ENCODE results near the gene BSND. TPM values are rescaled to one million over a fixed set of nuclear protein-coding genes. Genes with fewer than 3 reads are reported as not detected.

BSND gene
- total RNA-seq, 1 donor from 2014 or later = not detected

DNA sequence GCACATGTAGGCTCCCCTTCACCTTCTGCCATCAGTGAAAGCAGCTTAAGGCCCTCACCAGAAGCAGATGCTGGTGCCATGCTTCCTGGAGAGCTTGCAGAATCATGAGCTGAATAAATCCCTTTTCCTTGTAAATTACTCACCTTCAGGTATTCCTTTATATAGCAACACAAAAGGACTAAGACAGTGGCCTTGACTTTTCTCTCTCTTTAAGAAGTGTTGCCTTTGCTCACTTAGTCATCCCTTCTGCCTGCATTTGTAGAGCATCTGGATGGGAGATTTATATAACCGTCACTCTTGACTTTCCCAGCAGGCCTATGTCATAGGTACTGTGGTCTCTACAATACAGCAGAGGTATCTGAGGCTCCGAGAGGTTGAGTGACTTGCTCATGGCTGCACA lies 44.3 kb downstream of the BSND start:
- Histone ChIP-seq H3K27me3 (ENCODE audit: control insufficient read depth in 3 of 3, insufficient read depth in 3 of 3, low read length in 3 of 3) (peaks cover 33 to 39% (median 34%) of the 10 kb centered on the region in 3 donors), H3K4me3 (ENCODE audit: low read length in 3 of 3) (no peak overlapping the region), H3K36me3 (ENCODE audit: control insufficient read depth in 3 of 3, insufficient read depth in 3 of 3, low read length in 3 of 3) (no peaks in the 10 kb centered on the region), H3K4me1 (ENCODE audit: control insufficient read depth in 3 of 3, insufficient read depth in 3 of 3, low read length in 3 of 3) (peaks cover 7 to 14% (median 9%) of the 10 kb centered on the region in 3 donors), H3K9ac (ENCODE audit: low read depth in 1 of 3, low read length in 3 of 3) (no peak overlapping the region), H3K27ac (ENCODE audit: low read depth, low read length) (no peak overlapping the region), H3K9me3 (ENCODE audit: control insufficient read depth in 3 of 3, low read length in 3 of 3) (no peaks in the 10 kb centered on the region)

DNA sequence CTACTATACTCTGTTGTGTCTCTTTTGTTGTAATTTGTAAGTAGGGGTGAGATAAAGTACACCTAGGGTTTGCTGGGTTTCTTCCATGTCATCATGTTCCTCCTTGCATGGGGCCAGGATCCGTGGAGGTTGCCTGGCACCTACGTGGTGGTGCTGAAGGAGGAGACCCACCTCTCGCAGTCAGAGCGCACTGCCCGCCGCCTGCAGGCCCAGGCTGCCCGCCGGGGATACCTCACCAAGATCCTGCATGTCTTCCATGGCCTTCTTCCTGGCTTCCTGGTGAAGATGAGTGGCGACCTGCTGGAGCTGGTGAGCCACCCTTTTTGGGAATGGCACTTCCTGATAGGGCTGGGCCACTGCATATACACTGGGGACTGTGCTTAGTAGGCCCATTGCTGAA lies 45.0 kb downstream of the BSND start:
- no peak overlapping the region for H3K9ac ChIP-seq (ENCODE audit: low read depth in 1 of 3, low read length in 3 of 3)
- no peak overlapping the region for H3K4me3 ChIP-seq (ENCODE audit: low read length in 3 of 3)
- peaks cover 7 to 14% (median 9%) of the 10 kb centered on the region in 3 donors for H3K4me1 ChIP-seq (ENCODE audit: control insufficient read depth in 3 of 3, insufficient read depth in 3 of 3, low read length in 3 of 3)
- no peaks in the 10 kb centered on the region for H3K9me3 ChIP-seq (ENCODE audit: control insufficient read depth in 3 of 3, low read length in 3 of 3)
- H3K27me3 ChIP-seq (ENCODE audit: control insufficient read depth in 3 of 3, insufficient read depth in 3 of 3, low read length in 3 of 3) = peaks cover 26 to 31% (median 27%) of the 10 kb centered on the region in 3 donors
- H3K36me3 ChIP-seq (ENCODE audit: control insufficient read depth in 3 of 3, insufficient read depth in 3 of 3, low read length in 3 of 3) = no peaks in the 10 kb centered on the region
- H3K27ac ChIP-seq (ENCODE audit: low read depth, low read length) = no peak overlapping the region

DNA sequence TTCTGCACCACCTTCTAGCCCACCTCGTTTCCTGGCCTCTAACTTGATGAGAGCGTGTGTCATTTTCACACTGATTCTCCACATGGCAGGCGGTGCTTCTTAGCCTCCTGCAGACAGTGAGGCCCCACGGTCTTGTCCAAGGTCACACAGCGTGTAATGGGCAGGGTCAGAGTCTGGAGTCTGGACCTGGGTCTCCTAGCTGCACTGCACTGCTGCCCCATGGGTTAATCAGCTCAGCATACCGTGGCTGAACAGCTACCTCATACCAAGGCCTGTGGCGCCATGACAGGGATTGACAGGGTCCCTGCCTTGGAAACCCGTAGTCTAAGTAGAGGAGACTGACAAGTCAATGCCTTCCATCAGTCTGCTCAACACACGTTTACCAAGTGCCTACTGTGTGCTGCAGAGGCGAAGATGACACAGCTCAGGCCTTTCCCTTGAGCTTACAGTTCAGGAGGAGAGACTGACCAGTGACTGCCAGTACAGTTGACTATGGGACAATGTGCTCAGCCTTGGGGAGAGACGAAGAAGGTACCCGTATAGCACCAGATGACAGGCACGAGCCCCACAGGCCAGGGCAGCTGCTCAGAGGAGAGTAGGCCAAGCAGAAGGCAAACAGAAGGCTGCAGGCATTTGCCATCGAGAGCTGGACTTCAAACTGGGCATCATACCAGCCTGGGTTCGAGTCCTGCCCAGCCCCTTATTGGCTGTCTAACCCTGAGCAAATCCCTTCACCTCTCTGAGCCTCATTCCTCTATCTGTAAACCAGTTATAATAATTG lies 46.1 kb downstream of the BSND start:
- Histone ChIP-seq H3K36me3 (ENCODE audit: control insufficient read depth in 3 of 3, insufficient read depth in 3 of 3, low read length in 3 of 3) (no peaks in the 10 kb centered on the region), H3K9ac (ENCODE audit: low read depth in 1 of 3, low read length in 3 of 3) (no peak overlapping the region), H3K27me3 (ENCODE audit: control insufficient read depth in 3 of 3, insufficient read depth in 3 of 3, low read length in 3 of 3) (peaks cover 15 to 21% (median 16%) of the 10 kb centered on the region in 3 donors), H3K27ac (ENCODE audit: low read depth, low read length) (no peak overlapping the region), H3K4me3 (ENCODE audit: low read length in 3 of 3) (no peak overlapping the region), H3K9me3 (ENCODE audit: control insufficient read depth in 3 of 3, low read length in 3 of 3) (no peaks in the 10 kb centered on the region), H3K4me1 (ENCODE audit: control insufficient read depth in 3 of 3, insufficient read depth in 3 of 3, low read length in 3 of 3) (peaks cover under 1 to 5% (median 2%) of the 10 kb centered on the region in 3 donors)

DNA sequence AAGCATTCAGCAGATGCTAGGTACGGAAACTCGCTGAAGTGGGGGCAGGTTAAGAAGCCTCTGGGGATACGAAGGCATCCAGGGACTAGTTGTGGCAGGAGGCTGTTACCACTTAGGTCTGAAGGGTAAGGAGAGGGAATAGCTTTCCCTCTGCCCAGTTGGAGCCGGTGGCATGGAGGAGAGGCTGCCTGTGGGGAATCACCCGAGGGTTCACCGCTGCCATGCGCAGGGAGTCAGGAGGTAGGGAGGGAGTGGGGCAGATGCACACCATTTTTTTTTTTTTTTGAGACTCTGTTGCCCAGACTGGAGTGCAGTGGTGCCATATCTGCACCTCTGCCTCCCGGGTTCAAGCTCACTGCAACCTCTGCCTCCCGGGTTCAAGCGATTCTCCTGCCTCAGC lies 46.7 kb downstream of the BSND start:
- Histone ChIP-seq H3K9ac (ENCODE audit: low read depth in 1 of 3, low read length in 3 of 3) (no peak overlapping the region), H3K36me3 (ENCODE audit: control insufficient read depth in 3 of 3, insufficient read depth in 3 of 3, low read length in 3 of 3) (no peaks in the 10 kb centered on the region), H3K4me1 (ENCODE audit: control insufficient read depth in 3 of 3, insufficient read depth in 3 of 3, low read length in 3 of 3) (no peaks in the 10 kb centered on the region)

DNA sequence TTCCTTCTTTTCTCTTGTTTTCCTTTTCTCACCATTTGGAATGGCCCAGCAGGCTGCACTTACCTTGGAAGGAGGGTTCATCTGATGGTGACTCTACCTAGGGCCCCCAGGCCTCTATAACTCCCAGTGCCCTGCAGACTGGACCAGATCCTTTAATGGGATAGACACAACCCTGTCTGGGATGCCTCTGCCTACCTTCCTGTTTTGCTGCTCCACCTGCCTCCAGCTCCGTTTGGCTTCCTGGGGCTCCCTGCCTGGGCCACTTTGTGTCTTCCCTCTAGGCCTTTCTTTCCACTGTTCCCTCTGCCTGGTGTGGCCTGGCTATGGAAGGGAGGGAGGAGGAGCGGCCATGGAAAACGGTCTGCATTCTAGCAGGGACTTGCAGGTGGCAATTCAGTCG lies 48.1 kb downstream of the BSND start:
- peaks cover 0 to 6% (median 0%) of the 10 kb centered on the region in 3 donors for H3K27me3 ChIP-seq (ENCODE audit: control insufficient read depth in 3 of 3, insufficient read depth in 3 of 3, low read length in 3 of 3)
- no peak overlapping the region for H3K4me3 ChIP-seq (ENCODE audit: low read length in 3 of 3)
- H3K4me1 ChIP-seq (ENCODE audit: control insufficient read depth in 3 of 3, insufficient read depth in 3 of 3, low read length in 3 of 3) = no peaks in the 10 kb centered on the region
- no peaks in the 10 kb centered on the region for H3K36me3 ChIP-seq (ENCODE audit: control insufficient read depth in 3 of 3, insufficient read depth in 3 of 3, low read length in 3 of 3)
- no peak overlapping the region for H3K27ac ChIP-seq (ENCODE audit: low read depth, low read length)
- H3K9me3 ChIP-seq (ENCODE audit: control insufficient read depth in 3 of 3, low read length in 3 of 3) = no peaks in the 10 kb centered on the region
- H3K9ac ChIP-seq (ENCODE audit: low read depth in 1 of 3, low read length in 3 of 3) = no peak overlapping the region

More for the DNA sequence above, 46.7 kb downstream of the BSND start:
- no peaks in the 10 kb centered on the region for H3K9me3 ChIP-seq (ENCODE audit: control insufficient read depth in 3 of 3, low read length in 3 of 3)
- no peak overlapping the region for H3K27ac ChIP-seq (ENCODE audit: low read depth, low read length)
- H3K27me3 ChIP-seq (ENCODE audit: control insufficient read depth in 3 of 3, insufficient read depth in 3 of 3, low read length in 3 of 3) = peaks cover 9 to 15% (median 10%) of the 10 kb centered on the region in 3 donors
- H3K4me3 ChIP-seq (ENCODE audit: low read length in 3 of 3) = no peak overlapping the region

DNA sequence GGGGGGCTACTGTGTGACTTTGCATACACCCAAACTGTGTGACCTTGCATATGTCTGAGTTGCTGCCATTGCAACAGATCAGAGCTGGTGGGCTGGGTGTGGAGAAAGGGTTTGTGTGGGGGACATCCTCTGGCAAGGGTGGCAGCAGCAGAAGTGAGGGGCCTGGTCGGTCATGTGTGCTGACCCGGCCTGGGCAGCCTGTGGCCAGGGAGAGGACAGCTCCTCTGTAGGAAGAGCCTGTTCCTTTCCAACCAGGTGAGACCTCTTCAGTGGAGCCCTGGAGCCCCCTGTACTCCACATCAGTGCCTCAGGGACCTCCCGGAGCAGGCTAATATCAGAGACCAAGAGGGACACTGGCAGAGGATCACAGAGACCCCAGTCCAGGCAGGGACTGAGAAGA lies 48.9 kb downstream of the BSND start:
- Histone ChIP-seq H3K4me1 (ENCODE audit: control insufficient read depth in 3 of 3, insufficient read depth in 3 of 3, low read length in 3 of 3) (peaks cover 0 to 4% (median 3%) of the 10 kb centered on the region in 3 donors), H3K9me3 (ENCODE audit: control insufficient read depth in 3 of 3, low read length in 3 of 3) (no peaks in the 10 kb centered on the region), H3K27me3 (ENCODE audit: control insufficient read depth in 3 of 3, insufficient read depth in 3 of 3, low read length in 3 of 3) (peaks cover 0 to 6% (median 0%) of the 10 kb centered on the region in 3 donors), H3K9ac (ENCODE audit: low read depth in 1 of 3, low read length in 3 of 3) (no peak overlapping the region), H3K27ac (ENCODE audit: low read depth, low read length) (no peak overlapping the region), H3K36me3 (ENCODE audit: control insufficient read depth in 3 of 3, insufficient read depth in 3 of 3, low read length in 3 of 3) (no peaks in the 10 kb centered on the region), H3K4me3 (ENCODE audit: low read length in 3 of 3) (no peak overlapping the region)

DNA sequence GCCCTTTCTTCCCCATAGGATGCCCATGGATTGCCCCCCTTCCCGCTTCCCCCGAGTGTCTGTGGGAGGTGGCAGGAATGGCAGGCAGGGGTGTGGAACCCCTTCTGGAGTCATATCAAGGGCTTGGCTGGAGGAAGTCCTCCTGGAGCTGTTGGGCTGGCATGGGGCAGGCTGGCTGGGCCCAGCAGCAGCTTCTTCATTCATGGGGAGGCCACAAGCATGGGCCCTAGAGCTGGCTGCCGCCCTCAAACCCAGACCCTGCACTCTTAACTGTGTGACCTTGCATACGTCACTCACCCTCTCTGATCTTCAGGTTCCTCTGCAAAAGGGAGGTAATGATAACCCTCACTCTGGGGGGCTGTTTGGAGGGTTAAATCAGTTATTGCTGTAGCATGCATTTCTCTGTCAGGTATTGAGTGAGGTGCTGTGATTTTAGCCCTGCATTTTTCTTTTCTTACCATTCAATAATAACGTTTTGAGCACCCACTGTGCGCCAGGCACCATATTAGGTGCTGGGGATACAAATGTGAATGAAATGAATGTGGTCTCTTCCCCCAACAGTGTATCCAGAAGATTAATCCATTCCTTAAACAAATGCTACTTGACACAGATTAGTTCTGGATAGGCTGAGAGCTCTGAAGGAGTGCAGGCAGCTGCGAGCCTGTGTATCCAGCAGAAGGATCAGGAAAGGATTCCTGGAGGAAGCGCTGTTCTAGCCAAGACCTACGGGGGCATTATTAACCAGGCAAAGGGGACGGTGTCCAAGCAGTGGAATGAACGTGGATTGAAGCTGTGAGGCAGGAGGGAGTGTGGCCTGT lies 49.9 kb downstream of the BSND start:
- Histone ChIP-seq H3K27ac (ENCODE audit: low read depth, low read length) (no peak overlapping the region), H3K27me3 (ENCODE audit: control insufficient read depth in 3 of 3, insufficient read depth in 3 of 3, low read length in 3 of 3) (peaks cover 0 to 6% (median 0%) of the 10 kb centered on the region in 3 donors), H3K4me3 (ENCODE audit: low read length in 3 of 3) (no peak overlapping the region), H3K9me3 (ENCODE audit: control insufficient read depth in 3 of 3, low read length in 3 of 3) (no peaks in the 10 kb centered on the region), H3K9ac (ENCODE audit: low read depth in 1 of 3, low read length in 3 of 3) (no peak overlapping the region), H3K4me1 (ENCODE audit: control insufficient read depth in 3 of 3, insufficient read depth in 3 of 3, low read length in 3 of 3) (peaks cover 0 to 14% (median 13%) of the 10 kb centered on the region in 3 donors), H3K36me3 (ENCODE audit: control insufficient read depth in 3 of 3, insufficient read depth in 3 of 3, low read length in 3 of 3) (no peaks in the 10 kb centered on the region)

DNA sequence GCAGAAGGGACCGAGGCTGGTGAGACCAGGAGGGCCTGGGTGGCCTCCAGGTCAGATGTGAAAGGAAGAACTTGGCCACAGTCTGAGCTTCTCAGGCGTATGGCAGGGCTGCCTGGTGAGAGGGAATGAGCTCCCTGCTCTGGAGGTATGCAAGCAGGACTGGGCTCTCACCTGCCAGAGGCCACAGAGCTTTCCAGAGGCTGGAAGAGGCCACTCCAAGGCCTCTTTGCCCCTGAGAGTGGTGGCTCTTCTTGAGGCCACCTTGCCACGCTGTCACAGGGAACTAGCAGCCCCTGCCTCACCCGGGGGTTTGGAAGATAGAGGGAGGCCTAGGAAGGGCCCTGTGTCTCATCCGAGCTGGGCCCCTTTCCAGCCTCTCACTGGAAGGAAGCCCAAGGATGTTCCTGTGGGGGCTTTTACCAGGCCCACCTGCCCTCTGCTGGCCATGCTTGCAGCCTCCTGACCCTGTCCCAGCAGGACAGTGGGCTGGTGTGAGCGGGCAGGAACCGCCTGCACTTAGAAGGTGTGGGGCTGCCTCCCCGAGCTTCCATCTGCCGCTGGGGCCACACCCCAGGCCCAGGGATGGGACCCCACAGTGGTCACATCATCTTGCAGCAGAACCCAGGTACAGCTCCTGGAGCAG lies 50.7 kb downstream of the BSND start:
- Histone ChIP-seq H3K36me3 (ENCODE audit: control insufficient read depth in 3 of 3, insufficient read depth in 3 of 3, low read length in 3 of 3) (no peaks in the 10 kb centered on the region), H3K4me1 (ENCODE audit: control insufficient read depth in 3 of 3, insufficient read depth in 3 of 3, low read length in 3 of 3) (peaks cover 0 to 16% (median 13%) of the 10 kb centered on the region in 3 donors), H3K4me3 (ENCODE audit: low read length in 3 of 3) (no peak overlapping the region), H3K27me3 (ENCODE audit: control insufficient read depth in 3 of 3, insufficient read depth in 3 of 3, low read length in 3 of 3) (peaks cover 0 to 6% (median 0%) of the 10 kb centered on the region in 3 donors), H3K9me3 (ENCODE audit: control insufficient read depth in 3 of 3, low read length in 3 of 3) (no peaks in the 10 kb centered on the region), H3K27ac (ENCODE audit: low read depth, low read length) (no peak overlapping the region), H3K9ac (ENCODE audit: low read depth in 1 of 3, low read length in 3 of 3) (no peak overlapping the region)

DNA sequence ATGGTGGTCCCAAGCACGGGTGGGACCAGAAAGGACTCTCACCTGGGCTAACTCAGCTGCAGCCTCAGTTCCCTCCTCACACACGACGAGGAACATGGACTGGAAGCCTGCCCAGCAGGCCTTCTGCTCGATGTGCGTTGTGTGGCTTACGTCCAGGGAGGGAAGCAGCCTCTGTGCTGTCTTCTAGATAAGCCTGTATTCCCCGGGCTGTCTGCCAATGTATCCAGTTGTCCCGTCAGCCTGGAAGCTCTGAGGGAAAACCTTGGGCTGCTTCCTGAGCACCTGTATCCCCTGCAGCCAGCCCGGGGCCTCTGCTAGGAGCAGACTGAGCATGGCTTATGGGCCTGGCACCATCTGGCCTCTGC lies 51.2 kb downstream of the BSND start:
- peaks cover 0 to 17% (median 13%) of the 10 kb centered on the region in 3 donors for H3K4me1 ChIP-seq (ENCODE audit: control insufficient read depth in 3 of 3, insufficient read depth in 3 of 3, low read length in 3 of 3)

More for the DNA sequence above, 51.2 kb downstream of the BSND start:
- H3K27me3 ChIP-seq (ENCODE audit: control insufficient read depth in 3 of 3, insufficient read depth in 3 of 3, low read length in 3 of 3) = peaks cover 0 to 6% (median 0%) of the 10 kb centered on the region in 3 donors
- no peaks in the 10 kb centered on the region for H3K36me3 ChIP-seq (ENCODE audit: control insufficient read depth in 3 of 3, insufficient read depth in 3 of 3, low read length in 3 of 3)
- no peak overlapping the region for H3K4me3 ChIP-seq (ENCODE audit: low read length in 3 of 3)
- H3K9me3 ChIP-seq (ENCODE audit: control insufficient read depth in 3 of 3, low read length in 3 of 3) = no peaks in the 10 kb centered on the region
- H3K27ac ChIP-seq (ENCODE audit: low read depth, low read length) = no peak overlapping the region
- peak overlapping the region in 1 of 3 donors; percentile 8 for H3K9ac ChIP-seq (ENCODE audit: low read depth in 1 of 3, low read length in 3 of 3)
